D721Med (cell line): ENCODE measurements around the gene SETD7.

ENCODE experiments used
- DNase-seq: peaks from one replicate; pipeline ENCODE4 v3.0.0; 2011; ENCODE audit warnings: low spot score; ENCODE audit not compliant: insufficient read length
- FAIRE-seq: peaks from 2 replicates; lab custom pipeline; 2011; peaks lifted over from hg19 to GRCh38; lab: Jason Lieb, UNC
- CTCF ChIP-seq: IDR thresholded peaks from 2 replicates; pipeline ENCODE4 v1.5.1; 2012; ENCODE audit warnings: mild to moderate bottlenecking, control low read depth; ENCODE audit not compliant: insufficient read depth; ENCODE audit errors: missing control alignments

SETD7 gene

GRCh38 chr4:139562067-139562684, 6.2 kb upstream of the SETD7 start:
- no peak for FAIRE-seq
- no peak for DNase-seq
- TF ChIP-seq CTCF: no peak

GRCh38 chr4:139560406-139561104, 4.5 kb upstream of the SETD7 start:
- TF ChIP-seq CTCF: no peak
- no peak for FAIRE-seq
- DNase-seq: no peak

GRCh38 chr4:139559687-139560086, 3.7 kb upstream of the SETD7 start:
- FAIRE-seq (no peak), DNase-seq (no peak)
- TF ChIP-seq CTCF: no peak

- no peak for TF ChIP-seq CTCF
- FAIRE-seq (no peak), DNase-seq (no peak)
These were observed 3.1 kb upstream of the SETD7 start for GRCh38 chr4:139559089-139559479.

GRCh38 chr4:139558235-139559088, 2.4 kb upstream of the SETD7 start:
- no peak for TF ChIP-seq CTCF
- FAIRE-seq: peak; percentile 55
- DNase-seq: no peak

- TF ChIP-seq CTCF: no peak
- DNase-seq: peak; percentile 53
These were observed 1.6 kb upstream of the SETD7 start for GRCh38 chr4:139557556-139558110.

More at GRCh38 chr4:139557556-139558110, 1.6 kb upstream of the SETD7 start:
- FAIRE-seq: peak; percentile 83
